ENCODE measurements around the gene SEMA6B. TPM values are rescaled to one million over a fixed set of nuclear protein-coding genes. Genes with fewer than 3 reads are reported as not detected.
"Not testable (repeated sequence)": the region's sequence is repeated elsewhere in the genome, so short reads cannot be mapped to it uniquely, and the experiment has no call there.

The SEMA6B gene
- total RNA-seq, 1 experiment from 2014 or later = 5.7 TPM

DNA sequence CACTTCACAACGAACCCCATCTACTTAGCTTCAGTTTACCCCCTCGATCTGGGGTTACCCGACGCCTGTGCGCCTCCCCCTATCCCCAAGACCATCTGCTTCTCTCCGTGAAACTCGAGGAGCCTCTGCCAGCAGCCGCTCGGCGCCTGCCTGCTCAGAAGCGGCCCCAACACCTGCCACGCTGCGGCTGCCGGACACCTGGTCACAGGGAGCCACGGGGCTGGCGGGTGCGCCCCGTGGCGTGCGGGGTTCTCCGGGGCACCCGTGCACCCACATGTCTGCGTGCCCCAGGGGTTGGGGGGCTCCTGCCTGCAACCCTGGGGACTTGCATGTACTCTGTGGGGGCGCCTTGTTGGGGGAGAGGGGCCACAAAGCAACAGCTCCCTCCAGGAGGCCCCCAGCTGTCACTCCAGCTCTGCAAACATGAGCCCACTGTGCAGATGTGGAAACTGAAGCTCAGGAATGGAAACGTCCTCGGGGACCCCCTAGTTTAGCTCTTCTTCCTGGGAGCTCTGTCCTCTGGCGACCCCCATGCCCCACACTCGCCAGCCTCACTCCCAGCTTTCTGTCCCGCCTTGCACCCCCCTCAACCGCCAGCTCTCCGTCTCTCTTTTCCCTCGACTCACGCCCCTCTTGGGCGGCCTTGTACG is 7.0 kb upstream of the SEMA6B start:
- POLR2A ChIA-PET = no interaction called here
- Histone ChIP-seq H3K4me1 (ENCODE audit: control insufficient read depth, insufficient read depth, low read length) (no peaks in the 10 kb centered on the region), H3K36me3 (ENCODE audit: control insufficient read depth, insufficient read depth, low read length) (no peaks in the 10 kb centered on the region), H3K27ac (ENCODE audit: low read length) (no peak overlapping the region), H3K4me3 (ENCODE audit: low read depth in 2 of 2, low read length in 2 of 2) (no peak overlapping the region), H3K9me3 (ENCODE audit: control insufficient read depth, insufficient read depth, low read depth, low read length) (no peaks in the 10 kb centered on the region), H3K27me3 (ENCODE audit: control insufficient read depth, insufficient read depth, low read length) (no peaks in the 10 kb centered on the region)
- BruUV-seq (replicated peaks) = no TSS peak
- in situ Hi-C loops (cut with HindIII; ENCODE audit: low pct_unique_long_range_greater_than_20kb, low sequenced_read_pairs) (no loop called here), intact Hi-C loops (cut with micrococcal nuclease; ENCODE audit: unreplicated experiment) (no loop called here)
- DNase-seq (ENCODE audit: low read depth, low spot score) (no peak), ATAC-seq (no peak)
- TF ChIP-seq POLR2AphosphoS5 (IDR thresholded peaks at IDR 0.05; ENCODE audit: low read depth, low read length) (no peak), SIN3A (IDR thresholded peaks at IDR 0.05; ENCODE audit: borderline replicate concordance, insufficient read depth, low read depth, low read length) (no peak), TCF7L2 (IDR thresholded peaks at IDR 0.05; ENCODE audit: low read depth, low read length) (no peak)
- TF ChIP-seq, protein P1, sequence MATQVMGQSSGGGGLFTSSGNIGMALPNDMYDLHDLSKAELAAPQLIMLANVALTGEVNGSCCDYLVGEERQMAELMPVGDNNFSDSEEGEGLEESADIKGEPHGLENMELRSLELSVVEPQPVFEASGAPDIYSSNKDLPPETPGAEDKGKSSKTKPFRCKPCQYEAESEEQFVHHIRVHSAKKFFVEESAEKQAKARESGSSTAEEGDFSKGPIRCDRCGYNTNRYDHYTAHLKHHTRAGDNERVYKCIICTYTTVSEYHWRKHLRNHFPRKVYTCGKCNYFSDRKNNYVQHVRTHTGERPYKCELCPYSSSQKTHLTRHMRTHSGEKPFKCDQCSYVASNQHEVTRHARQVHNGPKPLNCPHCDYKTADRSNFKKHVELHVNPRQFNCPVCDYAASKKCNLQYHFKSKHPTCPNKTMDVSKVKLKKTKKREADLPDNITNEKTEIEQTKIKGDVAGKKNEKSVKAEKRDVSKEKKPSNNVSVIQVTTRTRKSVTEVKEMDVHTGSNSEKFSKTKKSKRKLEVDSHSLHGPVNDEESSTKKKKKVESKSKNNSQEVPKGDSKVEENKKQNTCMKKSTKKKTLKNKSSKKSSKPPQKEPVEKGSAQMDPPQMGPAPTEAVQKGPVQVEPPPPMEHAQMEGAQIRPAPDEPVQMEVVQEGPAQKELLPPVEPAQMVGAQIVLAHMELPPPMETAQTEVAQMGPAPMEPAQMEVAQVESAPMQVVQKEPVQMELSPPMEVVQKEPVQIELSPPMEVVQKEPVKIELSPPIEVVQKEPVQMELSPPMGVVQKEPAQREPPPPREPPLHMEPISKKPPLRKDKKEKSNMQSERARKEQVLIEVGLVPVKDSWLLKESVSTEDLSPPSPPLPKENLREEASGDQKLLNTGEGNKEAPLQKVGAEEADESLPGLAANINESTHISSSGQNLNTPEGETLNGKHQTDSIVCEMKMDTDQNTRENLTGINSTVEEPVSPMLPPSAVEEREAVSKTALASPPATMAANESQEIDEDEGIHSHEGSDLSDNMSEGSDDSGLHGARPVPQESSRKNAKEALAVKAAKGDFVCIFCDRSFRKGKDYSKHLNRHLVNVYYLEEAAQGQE (IDR thresholded peaks at IDR 0.05; ENCODE audit: insufficient read depth in 1 of 2, low read depth in 2 of 2, low read length in 1 of 2) = no peak
- TF ChIP-seq, protein P2, sequence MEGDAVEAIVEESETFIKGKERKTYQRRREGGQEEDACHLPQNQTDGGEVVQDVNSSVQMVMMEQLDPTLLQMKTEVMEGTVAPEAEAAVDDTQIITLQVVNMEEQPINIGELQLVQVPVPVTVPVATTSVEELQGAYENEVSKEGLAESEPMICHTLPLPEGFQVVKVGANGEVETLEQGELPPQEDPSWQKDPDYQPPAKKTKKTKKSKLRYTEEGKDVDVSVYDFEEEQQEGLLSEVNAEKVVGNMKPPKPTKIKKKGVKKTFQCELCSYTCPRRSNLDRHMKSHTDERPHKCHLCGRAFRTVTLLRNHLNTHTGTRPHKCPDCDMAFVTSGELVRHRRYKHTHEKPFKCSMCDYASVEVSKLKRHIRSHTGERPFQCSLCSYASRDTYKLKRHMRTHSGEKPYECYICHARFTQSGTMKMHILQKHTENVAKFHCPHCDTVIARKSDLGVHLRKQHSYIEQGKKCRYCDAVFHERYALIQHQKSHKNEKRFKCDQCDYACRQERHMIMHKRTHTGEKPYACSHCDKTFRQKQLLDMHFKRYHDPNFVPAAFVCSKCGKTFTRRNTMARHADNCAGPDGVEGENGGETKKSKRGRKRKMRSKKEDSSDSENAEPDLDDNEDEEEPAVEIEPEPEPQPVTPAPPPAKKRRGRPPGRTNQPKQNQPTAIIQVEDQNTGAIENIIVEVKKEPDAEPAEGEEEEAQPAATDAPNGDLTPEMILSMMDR (IDR thresholded peaks at IDR 0.05) = no peak
- CTCF ChIA-PET = interaction anchor here (0.5 to 2.3 kb wide), 5 partner anchors 10 to 225 kb away, joined by 3 to 12 read pairs (median 9); partner anchors contain the start of gene FEM1A

DNA sequence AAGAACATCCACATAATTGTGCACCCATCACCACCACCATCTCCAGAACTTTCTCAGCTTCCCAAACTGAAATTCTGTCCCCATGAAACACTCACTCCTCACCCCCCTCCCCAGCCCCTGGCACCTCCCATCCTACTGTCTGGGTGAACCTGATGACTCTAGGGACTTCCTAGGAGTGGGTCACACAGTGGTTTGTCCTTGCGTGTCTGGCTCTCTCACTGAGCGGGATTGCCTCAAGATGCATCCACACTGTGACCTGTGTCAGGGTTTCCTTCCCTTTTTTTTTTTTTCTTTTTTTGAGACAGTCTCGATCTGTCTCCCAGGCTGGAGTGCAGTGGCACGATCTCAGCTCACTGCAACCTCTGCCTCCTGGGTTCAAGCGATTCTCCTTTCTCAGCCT is 4.1 kb upstream of the SEMA6B start:
- DNase-seq (ENCODE audit: low read depth, low spot score); H3K4me3 ChIP-seq (ENCODE audit: low read depth in 2 of 2, low read length in 2 of 2); H3K36me3 ChIP-seq (ENCODE audit: control insufficient read depth, insufficient read depth, low read length); H3K27me3 ChIP-seq (ENCODE audit: control insufficient read depth, insufficient read depth, low read length); H3K27ac ChIP-seq (ENCODE audit: low read length); ATAC-seq; intact Hi-C loops (cut with micrococcal nuclease; ENCODE audit: unreplicated experiment); in situ Hi-C loops (cut with HindIII; ENCODE audit: low pct_unique_long_range_greater_than_20kb, low sequenced_read_pairs); BruUV-seq (replicated peaks); POLR2A ChIA-PET; H3K9me3 ChIP-seq (ENCODE audit: control insufficient read depth, insufficient read depth, low read depth, low read length); H3K4me1 ChIP-seq (ENCODE audit: control insufficient read depth, insufficient read depth, low read length): not testable (repeated sequence)
- CTCF ChIA-PET = interaction anchor here (0.7 kb wide), 1 partner anchor 29 kb away, joined by 6 read pairs; no protein-coding TSS in a partner anchor

DNA sequence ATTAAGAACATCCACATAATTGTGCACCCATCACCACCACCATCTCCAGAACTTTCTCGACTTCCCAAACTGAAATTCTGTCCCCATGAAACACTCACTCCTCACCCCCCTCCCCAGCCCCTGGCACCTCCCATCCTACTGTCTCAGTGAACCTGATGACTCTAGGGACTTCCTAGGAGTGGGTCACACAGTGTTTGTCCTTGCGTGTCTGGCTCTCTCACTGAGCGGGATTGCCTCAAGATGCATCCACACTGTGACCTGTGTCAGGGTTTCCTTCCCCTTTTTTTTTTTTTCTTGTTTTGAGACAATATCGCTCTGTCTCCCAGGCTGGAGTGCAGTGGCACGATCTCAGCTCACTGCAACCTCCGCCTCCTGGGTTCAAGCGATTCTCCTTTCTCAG is 2.6 kb upstream of the SEMA6B start:
- intact Hi-C loops (cut with micrococcal nuclease; ENCODE audit: unreplicated experiment); DNase-seq (ENCODE audit: low read depth, low spot score); H3K27me3 ChIP-seq (ENCODE audit: control insufficient read depth, insufficient read depth, low read length); in situ Hi-C loops (cut with HindIII; ENCODE audit: low pct_unique_long_range_greater_than_20kb, low sequenced_read_pairs); CTCF ChIA-PET; H3K27ac ChIP-seq (ENCODE audit: low read length); POLR2A ChIA-PET; BruUV-seq (replicated peaks); ATAC-seq; H3K36me3 ChIP-seq (ENCODE audit: control insufficient read depth, insufficient read depth, low read length); H3K9me3 ChIP-seq (ENCODE audit: control insufficient read depth, insufficient read depth, low read depth, low read length); H3K4me1 ChIP-seq (ENCODE audit: control insufficient read depth, insufficient read depth, low read length); H3K4me3 ChIP-seq (ENCODE audit: low read depth in 2 of 2, low read length in 2 of 2): not testable (repeated sequence)

Data from Panc1 (cell line).